T-helper 17 cell (primary cell): ENCODE data around the gene SLIT3. TPM values are rescaled to one million over a fixed set of nuclear protein-coding genes. Genes with fewer than 3 reads are reported as not detected.
A peak's percentile ranks its signal among the peaks of the same experiment; 100 is the strongest.

ENCODE experiments used
- ATAC-seq: fragments of 150-1000 bp; cut with Tn5 transposase; 2 replicates; pipeline ENCODE4 v1.10.0; 2021; ENCODE audit warnings: mild to moderate bottlenecking, moderate library complexity
- DNase-seq, 3 donors: peaks; one replicate each; pipeline versions ENCODE4 v3.0.0 to v3.0.0-alpha.2; 2020 to 2021
- H3K9me3 ChIP-seq: one replicate; pipeline ENCODE4 v1.7.0; 2013; ENCODE audit warnings: low read length, mild to moderate bottlenecking; ENCODE audit not compliant: control insufficient read depth, poor library complexity, severe bottlenecking
- H3K27ac Mint-ChIP-seq: one replicate; pipeline ENCODE4 v1.8.0; 2022; ENCODE audit warnings: mild to moderate bottlenecking, moderate library complexity, mixed read lengths
- H3K27me3 Mint-ChIP-seq: one replicate; pipeline ENCODE4 v1.8.0; 2022; ENCODE audit warnings: mixed read lengths
- H3K36me3 Mint-ChIP-seq: one replicate; pipeline ENCODE4 v1.8.0; 2022; ENCODE audit warnings: low read depth, mixed read lengths
- H3K4me1 Mint-ChIP-seq: one replicate; pipeline ENCODE4 v1.8.0; 2022; ENCODE audit warnings: mild to moderate bottlenecking, mixed read lengths
- H3K4me3 Mint-ChIP-seq: one replicate; pipeline ENCODE4 v1.8.0; 2022; ENCODE audit warnings: mild to moderate bottlenecking, moderate library complexity, mixed read lengths
- total RNA-seq, 4 donors: library from RNA in 2 of 4; stranded (reverse) in 2 of 4; gene quantifications; one replicate each; pipeline ENCODE4 v1.2.3 and lab custom pipeline; 2022 to 2026

The SLIT3 gene
- total RNA-seq (not detected), total RNA-seq (lab: John Stamatoyannopoulos, UW) (0 reads per million in 2 donors)

GRCh38 chr5:169300468-169301385, at the start of gene SLIT3:
Gene SLIT3 (minus strand): TSS chr5:169301139. CDS start chr5:169300709, 430 bp downstream.
- H3K36me3 Mint-ChIP-seq: no peaks in the 10 kb centered on the region
- peaks cover 68% of the 10 kb centered on the region for H3K27me3 Mint-ChIP-seq
- DNase-seq (no peak), ATAC-seq (no peak)
- H3K4me3 Mint-ChIP-seq: peak within 1 kb of the TSS; percentile 57
- H3K4me1 Mint-ChIP-seq: peaks cover 12% of the 10 kb centered on the region
- H3K27ac Mint-ChIP-seq: no peak within 1 kb of the TSS
- no peaks in the 10 kb centered on the region for H3K9me3 ChIP-seq

- peaks cover 3% of the 10 kb centered on the region for H3K36me3 Mint-ChIP-seq
- ATAC-seq: no peak
- H3K27ac Mint-ChIP-seq: no peak overlapping the region
- H3K27me3 Mint-ChIP-seq: peaks cover 26% of the 10 kb centered on the region
- DNase-seq: no peak
- no peak overlapping the region for H3K4me3 Mint-ChIP-seq
- no peaks in the 10 kb centered on the region for H3K4me1 Mint-ChIP-seq
- no peaks in the 10 kb centered on the region for H3K9me3 ChIP-seq
Observed at GRCh38 chr5:169350016-169350415, 49.1 kb upstream of the SLIT3 start.

- Mint-ChIP-seq H3K36me3 (peaks cover 2% of the 10 kb centered on the region), H3K4me1 (no peaks in the 10 kb centered on the region), H3K27me3 (peaks cover 39% of the 10 kb centered on the region), H3K4me3 (no peak overlapping the region), H3K27ac (no peak overlapping the region)
- no peak for ATAC-seq
- no peaks in the 10 kb centered on the region for H3K9me3 ChIP-seq
- no peak for DNase-seq
Observed at GRCh38 chr5:169347786-169348185, 46.8 kb upstream of the SLIT3 start.

- DNase-seq (no peak), ATAC-seq (no peak)
- Mint-ChIP-seq H3K27ac (no peak overlapping the region), H3K36me3 (peaks cover 2% of the 10 kb centered on the region), H3K27me3 (peaks cover 34% of the 10 kb centered on the region), H3K4me1 (no peaks in the 10 kb centered on the region), H3K4me3 (no peak overlapping the region)
- no peaks in the 10 kb centered on the region for H3K9me3 ChIP-seq
Observed at GRCh38 chr5:169344629-169345028, 43.7 kb upstream of the SLIT3 start.

- Mint-ChIP-seq H3K27ac (no peak overlapping the region), H3K4me3 (no peak overlapping the region), H3K36me3 (peaks cover 2% of the 10 kb centered on the region), H3K27me3 (peaks cover 34% of the 10 kb centered on the region), H3K4me1 (no peaks in the 10 kb centered on the region)
- ATAC-seq: no peak
- H3K9me3 ChIP-seq: no peaks in the 10 kb centered on the region
- DNase-seq: no peak
Observed at GRCh38 chr5:169343766-169344165, 42.8 kb upstream of the SLIT3 start.

GRCh38 chr5:169341556-169341955, 40.6 kb upstream of the SLIT3 start:
- Mint-ChIP-seq H3K36me3 (peaks cover 2% of the 10 kb centered on the region), H3K4me1 (no peaks in the 10 kb centered on the region), H3K4me3 (no peak overlapping the region), H3K27me3 (peaks cover 37% of the 10 kb centered on the region), H3K27ac (no peak overlapping the region)
- H3K9me3 ChIP-seq: no peaks in the 10 kb centered on the region
- no peak for ATAC-seq
- no peak for DNase-seq

GRCh38 chr5:169339869-169340268, 38.9 kb upstream of the SLIT3 start:
- ATAC-seq (no peak), DNase-seq (no peak)
- Mint-ChIP-seq H3K36me3 (no peaks in the 10 kb centered on the region), H3K27ac (no peak overlapping the region), H3K4me3 (no peak overlapping the region), H3K4me1 (no peaks in the 10 kb centered on the region), H3K27me3 (peaks cover 32% of the 10 kb centered on the region)
- no peaks in the 10 kb centered on the region for H3K9me3 ChIP-seq

- no peaks in the 10 kb centered on the region for H3K36me3 Mint-ChIP-seq
- ATAC-seq (no peak), DNase-seq (no peak)
- no peak overlapping the region for H3K4me3 Mint-ChIP-seq
- H3K4me1 Mint-ChIP-seq: no peaks in the 10 kb centered on the region
- H3K27ac Mint-ChIP-seq: no peak overlapping the region
- no peaks in the 10 kb centered on the region for H3K9me3 ChIP-seq
- H3K27me3 Mint-ChIP-seq: peaks cover 23% of the 10 kb centered on the region
Observed at GRCh38 chr5:169336242-169336641, 35.3 kb upstream of the SLIT3 start.

- no peaks in the 10 kb centered on the region for H3K36me3 Mint-ChIP-seq
- ATAC-seq (no peak), DNase-seq (no peak)
- peaks cover 23% of the 10 kb centered on the region for H3K27me3 Mint-ChIP-seq
- no peak overlapping the region for H3K4me3 Mint-ChIP-seq
- no peaks in the 10 kb centered on the region for H3K4me1 Mint-ChIP-seq
- no peaks in the 10 kb centered on the region for H3K9me3 ChIP-seq
- H3K27ac Mint-ChIP-seq: no peak overlapping the region
Observed at GRCh38 chr5:169335806-169336205, 34.9 kb upstream of the SLIT3 start.

GRCh38 chr5:169333518-169333917, 32.6 kb upstream of the SLIT3 start:
- peaks cover 21% of the 10 kb centered on the region for H3K27me3 Mint-ChIP-seq
- no peaks in the 10 kb centered on the region for H3K9me3 ChIP-seq
- no peak overlapping the region for H3K4me3 Mint-ChIP-seq
- ATAC-seq: no peak
- no peaks in the 10 kb centered on the region for H3K4me1 Mint-ChIP-seq
- no peak overlapping the region for H3K27ac Mint-ChIP-seq
- DNase-seq: no peak
- no peaks in the 10 kb centered on the region for H3K36me3 Mint-ChIP-seq

- Mint-ChIP-seq H3K27me3 (peaks cover 16% of the 10 kb centered on the region), H3K27ac (no peak overlapping the region), H3K4me3 (no peak overlapping the region), H3K4me1 (no peaks in the 10 kb centered on the region), H3K36me3 (no peaks in the 10 kb centered on the region)
- DNase-seq: no peak
- no peaks in the 10 kb centered on the region for H3K9me3 ChIP-seq
- no peak for ATAC-seq
Observed at GRCh38 chr5:169331292-169331852, 30.4 kb upstream of the SLIT3 start.

- DNase-seq: no peak
- no peak for ATAC-seq
- H3K4me3 Mint-ChIP-seq: no peak overlapping the region
- H3K27me3 Mint-ChIP-seq: peaks cover 3% of the 10 kb centered on the region
- H3K36me3 Mint-ChIP-seq: no peaks in the 10 kb centered on the region
- peaks cover 3% of the 10 kb centered on the region for H3K4me1 Mint-ChIP-seq
- H3K27ac Mint-ChIP-seq: no peak overlapping the region
- H3K9me3 ChIP-seq: no peaks in the 10 kb centered on the region
Observed at GRCh38 chr5:169328401-169328800, 27.5 kb upstream of the SLIT3 start.

- H3K27me3 Mint-ChIP-seq: no peaks in the 10 kb centered on the region
- ATAC-seq: no peak
- H3K4me3 Mint-ChIP-seq: no peak overlapping the region
Observed at GRCh38 chr5:169325273-169325672, 24.3 kb upstream of the SLIT3 start.

GRCh38 chr5:169318556-169318955, 17.6 kb upstream of the SLIT3 start:
- H3K36me3 Mint-ChIP-seq: no peaks in the 10 kb centered on the region
- no peak overlapping the region for H3K4me3 Mint-ChIP-seq
- H3K27me3 Mint-ChIP-seq: peaks cover 7% of the 10 kb centered on the region
- H3K27ac Mint-ChIP-seq: no peak overlapping the region
- DNase-seq (no peak), ATAC-seq (no peak)
- no peaks in the 10 kb centered on the region for H3K4me1 Mint-ChIP-seq
- no peaks in the 10 kb centered on the region for H3K9me3 ChIP-seq

More at GRCh38 chr5:169325273-169325672, 24.3 kb upstream of the SLIT3 start:
- H3K9me3 ChIP-seq: no peaks in the 10 kb centered on the region
- H3K36me3 Mint-ChIP-seq: no peaks in the 10 kb centered on the region
- H3K4me1 Mint-ChIP-seq: peaks cover 3% of the 10 kb centered on the region
- no peak for DNase-seq
- no peak overlapping the region for H3K27ac Mint-ChIP-seq
